Heart left ventricle (tissue), 16 donors: ENCODE results near the gene SMIM1. TPM values are rescaled to one million over a fixed set of nuclear protein-coding genes. Genes with fewer than 3 reads are reported as not detected.

Experiments used
- ATAC-seq, 4 donors: fragments of 200-7000 bp; cut with Tn5 transposase; one replicate each; pipeline ENCODE4 v1.9.1; 2020 to 2022; ENCODE audit warnings: moderate library complexity in 4 of 4, mild to moderate bottlenecking in 3 of 4, moderate number of reproducible peaks in 1 of 4
- DNase-seq, 5 donors: peaks; one replicate each; pipeline ENCODE4 v3.0.0-alpha.2; 2020
- H3K27ac ChIP-seq, 12 donors: fragments of 200-600 bp; sonication (generic) in 4 of 12; one replicate each; pipeline versions ENCODE4 v1.5.0 to v1.8.0; 2016 to 2022; ENCODE audit warnings: mild to moderate bottlenecking in 2 of 12
- H3K27me3 ChIP-seq, 9 donors: fragments of 200-600 bp; sonication (generic) in 2 of 9; one replicate each; pipeline versions ENCODE4 v1.5.1 to v1.8.0; 2016 to 2022; ENCODE audit warnings: mild to moderate bottlenecking in 3 of 9
- H3K36me3 ChIP-seq, 9 donors: fragments of 200-600 bp; sonication (generic) in 2 of 9; one replicate each; pipeline versions ENCODE4 v1.5.0 to v1.8.0; 2018 to 2022; ENCODE audit warnings: mild to moderate bottlenecking in 2 of 9
- H3K4me1 ChIP-seq, 12 donors: fragments of 200-600 bp; sonication (generic) in 4 of 12; one replicate each; pipeline versions ENCODE4 v1.5.0 to v1.8.0; 2016 to 2022; ENCODE audit warnings: mild to moderate bottlenecking in 3 of 12
- H3K4me3 ChIP-seq, 12 donors: fragments of 200-600 bp; sonication (generic) in 4 of 12; one replicate each; pipeline versions ENCODE4 v1.5.0 to v1.8.0; 2017 to 2022; ENCODE audit warnings: mild to moderate bottlenecking in 9 of 12, moderate library complexity in 4 of 12
- H3K9me3 ChIP-seq, 12 donors: fragments of 200-600 bp; sonication (generic) in 4 of 12; one replicate each; pipeline versions ENCODE4 v1.5.0 to v1.8.0; 2016 to 2022; ENCODE audit warnings: mild to moderate bottlenecking in 1 of 12
- CTCF ChIP-seq, 12 donors: fragments of 200-600 bp; sonication (generic) in 4 of 12; IDR thresholded peaks; one replicate each; pipeline versions ENCODE4 v1.5.0 to v1.8.0; 2018 to 2022; ENCODE audit warnings: antibody characterized with exemption in 12 of 12, mild to moderate bottlenecking in 5 of 12
- POLR2A ChIP-seq, 2 donors: fragments of 450-650 bp; IDR thresholded peaks; one replicate each; pipeline ENCODE4 v1.6.1; 2017; ENCODE audit warnings: antibody characterized with exemption in 2 of 2, mild to moderate bottlenecking in 2 of 2, moderate library complexity in 2 of 2
- WGBS, 4 donors: extraction: QIAGEN DNeasy Blood & Tissue Kit in 2 of 4; methylation state at CpG; one replicate each; pipeline versions ENCODE4 v1.1.5 to v1.1.7; 2013 to 2018; 5-methylcytosine and 5-hydroxymethylcytosine counted together
- intact Hi-C, 10 donors: fragments of 100-400 bp; cut with DNase I; formaldehyde crosslinking; loops; one replicate each; pipeline versions ENCODE4 v1.11.1 to v1.14.2; 2022
- polyA plus RNA-seq, 2 donors: library from polyadenylated mRNA; stranded (reverse); fragments of 200-250 nt; gene quantifications; one replicate each; pipeline ENCODE4 v1.2.3, GENCODE V29; 2013
- total RNA-seq, 9 donors: library from RNA; depleted of rRNA in 2 of 9; stranded (reverse); fragments of >200 nt in 2 of 9; fragmentation: NEBNext Ultra II Directional in 3 of 9; extraction: Animal tissue kit (Norgen Biotek cat#: 25700) in 3 of 9; gene quantifications; one replicate each; pipeline versions ENCODE4 v1.1.0 to v1.2.4, GENCODE V29; 2016 to 2023
- donor health status: ischemic (EF 13 %, LVEDD 7.1; RV severe dilation, severe dysfunction).
- donor health status: healthy with polysubstance abuse.
- donor health status: DM: no; HTN: yes; CAD: no.
- donor health status: DM: no; HTN: no; CAD: no.
- donor health status: ischemic (EF 25% LVEDD 6.9; RV normal size, moderate dysfunction).
- donor health status: ischemic (EF 25% LVEDD 5.7; RV mildly dilated, moderate dysfunction).
- donor health status: healthy.
- donor health status: DM: yes; HTN: yes; CAD: no.
- donor health status: ischemic (EF 35%, LVEDD 5.7; RV mildly dilated, moderate dysfunction).
- donor health status: nonischemic (EF 11% LVEDD 7.7; RV severe dilation, severe dysfunction).
- donor health status: DM: yes; HTN: yes; CAD: no.
- donor health status: PGD.
- donor health status: ischemic (EF 29% LVEDD 5.4; RV normal size, mild dysfunction).
- donor health status: nonischemic (EF 23%, LVEDD 6.1; RV moderate dilation, normal function).

SMIM1 gene
- total and polyA plus RNA-seq, 11 donors, result 3.8 to 51.2 (median 11.7) TPM

- peaks cover 0 to 55% (median 24%) of the 10 kb centered on the region in 9 donors for H3K36me3 ChIP-seq
- TF ChIP-seq POLR2A (IDR thresholded peaks at IDR 0.05) (no peak), CTCF (IDR thresholded peaks at IDR 0.05) (no peak)
- no peaks in the 10 kb centered on the region for H3K9me3 ChIP-seq
- no peak overlapping the region for H3K4me3 ChIP-seq
- H3K4me1 ChIP-seq, result peaks cover 11 to 63% (median 51%) of the 10 kb centered on the region in 12 donors
- ATAC-seq (peak in 3 of 4 donors; percentile 5 to 32 (median 28)), DNase-seq (peak in 2 of 5 donors; percentile 50 to 51)
- no peak overlapping the region for H3K27ac ChIP-seq
- 23 to 57% (median 54%) methylated on average over 8 to 12 of the region's 12 CpGs for WGBS, 4 donors
- intact Hi-C loops, result no loop called here
- no peaks in the 10 kb centered on the region for H3K27me3 ChIP-seq
Measured at GRCh38 chr1:3790500-3790923, 18.0 kb downstream of the SMIM1 start.

GRCh38 chr1:3790952-3791351 is 18.4 kb downstream of the SMIM1 start:
- intact Hi-C loops, result no loop called here
- H3K4me1 ChIP-seq, result peaks cover 11 to 66% (median 52%) of the 10 kb centered on the region in 12 donors

GRCh38 chr1:3795453-3796214 is 23.1 kb downstream of the SMIM1 start:
- H3K36me3 ChIP-seq, result peaks cover 0 to 14% (median 0%) of the 10 kb centered on the region in 9 donors
- 4 to 12% (median 6%) methylated on average over 16 to 53 of the region's 53 CpGs for WGBS, 4 donors
- H3K9me3 ChIP-seq, result no peaks in the 10 kb centered on the region
- no peak for ATAC-seq
- TF ChIP-seq POLR2A (IDR thresholded peaks at IDR 0.05), result no peak
- TF ChIP-seq CTCF (IDR thresholded peaks at IDR 0.05), result no peak
- peak overlapping the region; percentile 68 to 98 (median 93) for H3K4me3 ChIP-seq
- intact Hi-C loops, result no loop called here
- peak overlapping the region in 11 of 12 donors; percentile 54 to 89 (median 72) for H3K27ac ChIP-seq
- no peak for DNase-seq
- H3K4me1 ChIP-seq, result peaks cover 11 to 47% (median 33%) of the 10 kb centered on the region in 12 donors
- H3K27me3 ChIP-seq, result no peaks in the 10 kb centered on the region

More at GRCh38 chr1:3790952-3791351, 18.4 kb downstream of the SMIM1 start:
- ATAC-seq (no peak), DNase-seq (no peak)
- TF ChIP-seq CTCF (IDR thresholded peaks at IDR 0.05) (no peak), POLR2A (IDR thresholded peaks at IDR 0.05) (no peak)
- Histone ChIP-seq H3K9me3 (no peaks in the 10 kb centered on the region), H3K27ac (no peak overlapping the region), H3K4me3 (no peak overlapping the region), H3K36me3 (peaks cover 0 to 50% (median 19%) of the 10 kb centered on the region in 9 donors), H3K27me3 (no peaks in the 10 kb centered on the region)
- WGBS, 4 donors, result 77 to 85% (median 78%) methylated on average over 15 to 18 of the region's 18 CpGs

- intact Hi-C loops, result no loop called here
- H3K36me3 ChIP-seq, result peaks cover 0 to 14% (median 0%) of the 10 kb centered on the region in 9 donors
- H3K9me3 ChIP-seq, result no peaks in the 10 kb centered on the region
- peak within 1 kb of the TSS in 11 of 12 donors; percentile 54 to 89 (median 72) for H3K27ac ChIP-seq
- WGBS, 4 donors, result 2 to 5% (median 3%) methylated on average over 49 to 60 of the region's 60 CpGs
- peak within 1 kb of the TSS; percentile 68 to 98 (median 93) for H3K4me3 ChIP-seq
- H3K27me3 ChIP-seq, result no peaks in the 10 kb centered on the region
- peak; percentile 94 to 97 (median 96) for DNase-seq
- TF ChIP-seq POLR2A (IDR thresholded peaks at IDR 0.05) (peak in 1 of 2 donors; percentile 84), CTCF (IDR thresholded peaks at IDR 0.05) (peak in 4 of 12 donors; percentile 10 to 39 (median 24))
- peaks cover 11 to 45% (median 30%) of the 10 kb centered on the region in 12 donors for H3K4me1 ChIP-seq
- ATAC-seq, result peak; percentile 100
Measured at GRCh38 chr1:3796215-3797061, 23.9 kb downstream of the SMIM1 start, which contains the start of gene LRRC47. TSS of gene LRRC47 (minus strand) at chr1:3796498. CDS start at chr1:3796476, 22 bp downstream.
